H1 (cell line): ENCODE measurements around the gene BRICD5. TPM values are rescaled to one million over a fixed set of nuclear protein-coding genes. Genes with fewer than 3 reads are reported as not detected.
A peak's percentile ranks its signal among the peaks of the same experiment; 100 is the strongest.

Source experiments
- CTCF ChIA-PET: fragments of 300-600 bp; sonication (Branson Sonifier 250); formaldehyde crosslinking; loops from one replicate; lab custom pipeline; 2021; ENCODE audit not compliant: partially characterized antibody; lab: Charles Lee
- POLR2A ChIA-PET: fragments of 300-600 bp; sonication (Branson Sonifier 250); formaldehyde crosslinking; loops from one replicate; lab custom pipeline; 2021; ENCODE audit warnings: inconsistent platforms; ENCODE audit not compliant: partially characterized antibody; lab: Charles Lee
- DNase-seq, 2 experiments: peaks; one replicate each; pipeline versions ENCODE4 v3.0.0 to v3.0.0-alpha.2; 2010 to 2022; ENCODE audit warnings: low spot score in 2 of 2, low read depth in 1 of 2, mixed read lengths in 1 of 2
- FAIRE-seq: peaks from 2 replicates; lab custom pipeline; 2011; peaks lifted over from hg19 to GRCh38; lab: Jason Lieb, UNC
- H2AFZ ChIP-seq: 2 replicates; pipeline ENCODE4 v1.8.1; 2012; ENCODE audit warnings: low read length, inconsistent platforms
- H2AK5ac ChIP-seq: 2 replicates; pipeline ENCODE4 v1.6.1; 2013; ENCODE audit warnings: low read depth, low read length
- H2BK120ac ChIP-seq: replicated peaks from 2 replicates; pipeline ENCODE3; 2013; ENCODE audit warnings: low read depth, low read length, inconsistent platforms
- H2BK12ac ChIP-seq: 2 replicates; pipeline ENCODE4 v1.6.1; 2013; ENCODE audit warnings: low read depth, low read length
- H2BK15ac ChIP-seq: 2 replicates; pipeline ENCODE4 v1.6.1; 2013; ENCODE audit warnings: low read length
- H2BK20ac ChIP-seq: 2 replicates; pipeline ENCODE4 v1.6.1; 2013; ENCODE audit warnings: low read length
- H2BK5ac ChIP-seq: 2 replicates; pipeline ENCODE4 v1.6.1; 2013; ENCODE audit warnings: low read depth, low read length
- H3K14ac ChIP-seq: 2 replicates; pipeline ENCODE4 v1.6.1; 2013; ENCODE audit warnings: inconsistent platforms; ENCODE audit not compliant: insufficient read length
- H3K18ac ChIP-seq: 2 replicates; pipeline ENCODE4 v1.6.1; 2013; ENCODE audit warnings: low read length; ENCODE audit errors: extremely low read depth
- H3K23ac ChIP-seq: 2 replicates; pipeline ENCODE4 v1.6.1; 2013; ENCODE audit warnings: inconsistent platforms; ENCODE audit not compliant: insufficient read length
- H3K23me2 ChIP-seq: 2 replicates; pipeline ENCODE4 v1.6.1; 2013; ENCODE audit warnings: low read depth, low read length
- H3K27ac ChIP-seq: 2 replicates; pipeline ENCODE4 v1.6.1; 2011; ENCODE audit warnings: low read depth, low read length, inconsistent platforms
- H3K27me3 ChIP-seq, 4 experiments: replicated peaks in 1 of 4; 1 replicate in 1 of 4; 2 replicates in 3 of 4; pipeline versions ENCODE4 v1.6.1 to v1.8.1; 2011 to 2013; ENCODE audit warnings: low read length in 3 of 4, mild to moderate bottlenecking in 3 of 4, inconsistent platforms in 2 of 4, mixed read lengths in 2 of 4, moderate library complexity in 1 of 4; ENCODE audit not compliant: control insufficient read depth in 3 of 4, insufficient read depth in 3 of 4; ENCODE audit errors: extremely low read depth in 1 of 4
- H3K36me3 ChIP-seq, 4 experiments: 2 replicates each; pipeline versions ENCODE4 v1.6.1 to v1.8.1; 2011 to 2013; ENCODE audit warnings: mild to moderate bottlenecking in 4 of 4, low read length in 3 of 4, moderate library complexity in 2 of 4, control low read depth in 1 of 4, inconsistent platforms in 1 of 4; ENCODE audit not compliant: insufficient read depth in 4 of 4, control insufficient read depth in 2 of 4
- H3K4ac ChIP-seq: replicated peaks from 2 replicates; pipeline ENCODE3; 2013; ENCODE audit warnings: low read length, low read depth, mixed read lengths, inconsistent platforms; ENCODE audit not compliant: insufficient read length
- H3K4me1 ChIP-seq, 4 experiments: replicated peaks in 1 of 4; 1 replicate in 1 of 4; 2 replicates in 3 of 4; pipeline versions ENCODE4 v1.6.1 to v1.8.1; 2011 to 2013; ENCODE audit warnings: low read length in 3 of 4, inconsistent platforms in 2 of 4, mixed read lengths in 1 of 4; ENCODE audit not compliant: insufficient read depth in 4 of 4, control insufficient read depth in 3 of 4
- H3K4me2 ChIP-seq, 2 experiments: 2 replicates each; pipeline versions ENCODE4 v1.6.1 to v1.8.1; 2011 to 2013; ENCODE audit warnings: low read depth in 2 of 2, low read length in 2 of 2, control low read depth in 1 of 2, inconsistent platforms in 1 of 2, mild to moderate bottlenecking in 1 of 2; ENCODE audit not compliant: insufficient read depth in 1 of 2
- H3K4me3 ChIP-seq, 4 experiments: fragments of 200-600, 300-600 bp in 1 of 4; sonication (generic), shearing (Covaris generic), sonication (Bioruptor Twin) in 1 of 4; 2 replicates each; pipeline versions ENCODE4 v1.5.1 to v1.8.1; 2011 to 2016; ENCODE audit warnings: low read length in 4 of 4, low read depth in 3 of 4, control low read depth in 2 of 4, inconsistent platforms in 2 of 4, mild to moderate bottlenecking in 2 of 4, mixed read lengths in 1 of 4, moderate library complexity in 1 of 4; ENCODE audit not compliant: insufficient read depth in 2 of 4; ENCODE audit errors: extremely low read depth in 1 of 4
- H3K56ac ChIP-seq: replicated peaks from 2 replicates; pipeline ENCODE3; 2013; ENCODE audit warnings: low read depth, mild to moderate bottlenecking, mixed read lengths, low read length, inconsistent platforms; ENCODE audit not compliant: insufficient read length
- H3K79me1 ChIP-seq: 2 replicates; pipeline ENCODE4 v1.6.1; 2013; ENCODE audit warnings: low read depth, low read length, control low read depth
- H3K79me2 ChIP-seq, 2 experiments: 2 replicates each; pipeline versions ENCODE4 v1.6.1 to v1.8.1; 2012 to 2013; ENCODE audit warnings: low read length in 2 of 2, mild to moderate bottlenecking in 2 of 2, inconsistent platforms in 1 of 2; ENCODE audit not compliant: insufficient read depth in 2 of 2, control insufficient read depth in 1 of 2
- H3K9ac ChIP-seq, 4 experiments: replicated peaks in 1 of 4; 1 replicate in 1 of 4; 2 replicates in 3 of 4; pipeline versions ENCODE4 v1.6.1 to v1.8.1; 2011 to 2013; ENCODE audit warnings: low read depth in 3 of 4, low read length in 3 of 4, control low read depth in 2 of 4, mild to moderate bottlenecking in 2 of 4, moderate library complexity in 2 of 4, inconsistent platforms in 1 of 4; ENCODE audit errors: extremely low read depth in 1 of 4
- H3K9me3 ChIP-seq, 2 experiments: 2 replicates each; pipeline versions ENCODE4 v1.6.1 to v1.8.1; 2012 to 2013; ENCODE audit warnings: mild to moderate bottlenecking in 2 of 2, moderate library complexity in 2 of 2, control low read depth in 1 of 2, inconsistent platforms in 1 of 2, low read depth in 1 of 2, low read length in 1 of 2, mixed read lengths in 1 of 2; ENCODE audit not compliant: insufficient read depth in 2 of 2
- H4K20me1 ChIP-seq, 2 experiments: replicated peaks in 1 of 2; 2 replicates each; pipeline versions ENCODE3 to v1.8.1; 2011 to 2013; ENCODE audit warnings: inconsistent platforms in 2 of 2, low read length in 2 of 2, mild to moderate bottlenecking in 1 of 2; ENCODE audit not compliant: insufficient read depth in 2 of 2, control insufficient read depth in 1 of 2
- H4K5ac ChIP-seq: 2 replicates; pipeline ENCODE4 v1.6.1; 2013; ENCODE audit warnings: low read length, low read depth, mixed read lengths, inconsistent platforms; ENCODE audit not compliant: insufficient read length
- H4K8ac ChIP-seq: 2 replicates; pipeline ENCODE4 v1.8.0; 2013; ENCODE audit warnings: mild to moderate bottlenecking, moderate library complexity, low read length, inconsistent platforms; ENCODE audit not compliant: insufficient read depth; ENCODE audit errors: extremely low read depth
- H4K91ac ChIP-seq: replicated peaks from 2 replicates; pipeline ENCODE3; 2013; ENCODE audit warnings: low read length, mixed read lengths, inconsistent platforms; ENCODE audit not compliant: insufficient read length
- CBX5 ChIP-seq: fragments of 300-800, 300-1000 bp; sonication (generic); IDR thresholded peaks from 2 replicates; pipeline ENCODE4 v1.7.1; 2016; ENCODE audit warnings: antibody characterized with exemption, low read length, low read depth
- CEBPB ChIP-seq: IDR thresholded peaks from 2 replicates; pipeline ENCODE4 v1.6.1; 2012; ENCODE audit warnings: low read depth, low read length
- EGR1 ChIP-seq: IDR thresholded peaks from 2 replicates; pipeline ENCODE4 v1.6.1; 2011; ENCODE audit warnings: low read depth, low read length, borderline replicate concordance
- POLR2AphosphoS5 ChIP-seq: IDR thresholded peaks from 2 replicates; pipeline ENCODE4 v1.6.1; 2011; ENCODE audit warnings: low read depth, low read length
- RFX5 ChIP-seq: IDR thresholded peaks from 2 replicates; pipeline ENCODE4 v1.6.1; 2011; ENCODE audit warnings: low read depth, low read length, improper control_type of control experiment, borderline replicate concordance
- SP2 ChIP-seq: IDR thresholded peaks from 2 replicates; pipeline ENCODE4 v1.6.1; 2012; ENCODE audit warnings: mild to moderate bottlenecking, low read length, inconsistent platforms
- WGBS, 2 experiments: shearing (Covaris generic) in 1 of 2; methylation state at CpG; one replicate each; pipeline versions ENCODE4 v1.1.6 to v1.1.7; 2013 to 2015; ENCODE audit warnings: low lambda C conversion rate in 2 of 2, mixed read lengths in 2 of 2, inconsistent platforms in 1 of 2, low coverage in 1 of 2, missing lambda C conversion rate in 1 of 2; ENCODE audit not compliant: insufficient replicate concordance in 2 of 2, insufficient coverage in 1 of 2, insufficient read length in 1 of 2; ENCODE audit errors: extremely low coverage in 1 of 2, missing lambda C conversion rate in 1 of 2; 5-methylcytosine and 5-hydroxymethylcytosine counted together
- polyA plus RNA-seq, 7 experiments: library from polyadenylated mRNA; depleted of rRNA in 3 of 7; stranded (reverse) in 5 of 7; unstranded in 2 of 7; fragments of >200 nt in 5 of 7; fragments of 200-250 nt in 2 of 7; gene quantifications; 1 replicate in 5 of 7; 2 replicates in 1 of 7; 4 replicates in 1 of 7; pipeline versions ENCODE4 v1.2.1 to v1.2.3, GENCODE V29; 2011 to 2013; ENCODE audit warnings: missing spikeins in 2 of 7, mixed read lengths in 2 of 7
- total RNA-seq: library from RNA; stranded (reverse); fragmentation: NEBNext Ultra II Directional; extraction: Animal tissue kit (Norgen Biotek cat#: 25700); gene quantifications from 2 replicates; pipeline ENCODE4 v1.2.1, GENCODE V29; 2021

Gene BRICD5
- total and polyA plus RNA-seq, 2 of the 8 experiments (the other 6 are each of a cell fraction or from before 2014, with no cell fraction given) = 8.5 to 14.2 TPM

DNA sequence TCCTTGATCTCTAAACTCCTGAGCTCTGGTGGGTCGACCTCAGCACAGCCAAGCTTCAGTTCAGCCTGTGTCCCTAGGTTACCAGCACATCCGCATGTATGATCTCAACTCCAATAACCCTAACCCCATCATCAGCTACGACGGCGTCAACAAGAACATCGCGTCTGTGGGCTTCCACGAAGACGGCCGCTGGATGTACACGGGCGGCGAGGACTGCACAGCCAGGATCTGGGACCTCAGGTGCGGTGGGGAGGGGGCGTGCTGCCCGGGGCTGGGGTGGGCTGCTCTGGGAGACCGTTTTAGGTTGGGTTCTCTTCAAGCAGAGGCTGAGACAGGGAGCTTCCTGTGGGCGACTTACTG is 4.3 kb downstream of the BRICD5 start:
- no peak overlapping the region for H2BK120ac ChIP-seq
- no peak overlapping the region for H4K5ac ChIP-seq
- H3K9me3 ChIP-seq = no peaks in the 10 kb centered on the region
- H3K4ac ChIP-seq = no peak overlapping the region
- peak overlapping the region; percentile 97; the same call in 1 of the 2 replicates for H2BK5ac ChIP-seq
- peak overlapping the region; percentile 87 to 91 for H3K4me2 ChIP-seq
- peaks cover 4 to 34% (median 12%) of the 10 kb centered on the region in 4 experiments; a peak in 6 of 8 replicates for H3K36me3 ChIP-seq
- H2BK12ac ChIP-seq = 0 out of 2 replicates have a peak overlapping the region, but pooled peaks have one; percentile 39
- H3K4me1 ChIP-seq = peaks cover 0 to 17% (median 9%) of the 10 kb centered on the region in 4 experiments; a peak in 6 of 7 replicates
- peaks cover 6% of the 10 kb centered on the region for H3K79me1 ChIP-seq
- peak overlapping the region; percentile 64 for H4K8ac ChIP-seq
- peak overlapping the region; percentile 78 to 97 (median 92); a peak in 6 of 8 replicates for H3K4me3 ChIP-seq
- DNase-seq (no peak), FAIRE-seq (no peak)
- 0 out of 2 replicates have a peak overlapping the region, but pooled peaks have one; percentile 88 for H2BK15ac ChIP-seq
- peaks cover 0 to 16% of the 10 kb centered on the region in 2 experiments for H4K20me1 ChIP-seq
- no peak overlapping the region for H3K56ac ChIP-seq
- H3K14ac ChIP-seq = no peak overlapping the region
- ChIA-PET POLR2A (interaction anchor here (0.7 to 15.1 kb wide), 12 partner anchors 9 to 53 kb away, joined by 3 to 156 read pairs (median 4); partner anchors contain the start of genes CASKIN1, ECI1, PGP and TRAF7), CTCF (interaction anchor here (0.7 to 1.4 kb wide), 4 partner anchors 11 to 727 kb away, joined by 3 to 4 read pairs (median 3); no protein-coding TSS in a partner anchor)
- peaks cover 11% of the 10 kb centered on the region; the same call in 1 of the 2 replicates for H3K23me2 ChIP-seq
- H4K91ac ChIP-seq = no peak overlapping the region
- H3K23ac ChIP-seq = no peak overlapping the region
- TF ChIP-seq RFX5 (no peak), EGR1 (no peak), CEBPB (no peak), POLR2AphosphoS5 (0 out of 2 replicates have a peak, but pooled peaks have one; percentile 7), CBX5 (no peak), SP2 (no peak)
- 93% methylated on average over 14 of the region's 18 CpGs; no CpG with 5 or more reads in 1 of the 2 experiments for WGBS, 2 experiments
- H3K9ac ChIP-seq = peak overlapping the region in 3 of 4 experiments; percentile 1 to 94 (median 57); a peak in 2 of 7 replicates
- H2BK20ac ChIP-seq = peak overlapping the region; percentile 80; the same call in 1 of the 2 replicates
- no peaks in the 10 kb centered on the region; a peak in 1 of 7 replicates for H3K27me3 ChIP-seq
- peaks cover 0 to 7% of the 10 kb centered on the region in 2 experiments; a peak in 1 of 4 replicates for H3K79me2 ChIP-seq
- H3K18ac ChIP-seq = no peak overlapping the region
- no peak overlapping the region for H3K27ac ChIP-seq
- no peak overlapping the region for H2AFZ ChIP-seq
- H2AK5ac ChIP-seq = peak overlapping the region; percentile 93; the same call in 1 of the 2 replicates
